Omental fat pad (tissue), 4 donors: Measurements from ENCODE around the gene KLHDC4. TPM values are rescaled to one million over a fixed set of nuclear protein-coding genes. Genes with fewer than 3 reads are reported as not detected.

Experiments used
- ATAC-seq: fragments of 150-250 bp; one replicate; pipeline ENCODE4 v1.9.1; 2016; ENCODE audit warnings: mild to moderate bottlenecking, moderate library complexity; ENCODE audit not compliant: low FRiP score
- DNase-seq: peaks from one replicate; pipeline ENCODE4 v3.0.0-alpha.2; 2019; ENCODE audit warnings: low spot score
- CTCF ChIP-seq, 3 donors: fragments of 450-650 bp; IDR thresholded peaks; one replicate each; pipeline ENCODE4 v1.5.1; 2016 to 2017; ENCODE audit warnings: antibody characterized with exemption in 3 of 3, mild to moderate bottlenecking in 3 of 3, moderate library complexity in 2 of 3
- total RNA-seq, 4 donors: library from RNA; depleted of rRNA; stranded (reverse); fragments of >200 nt; gene quantifications; one replicate each; pipeline ENCODE4 v1.1.0, GENCODE V29; 2016

Gene KLHDC4
- total RNA-seq, 4 donors from 2014 or later: 21.7 to 53.8 (median 25.5) TPM

DNA sequence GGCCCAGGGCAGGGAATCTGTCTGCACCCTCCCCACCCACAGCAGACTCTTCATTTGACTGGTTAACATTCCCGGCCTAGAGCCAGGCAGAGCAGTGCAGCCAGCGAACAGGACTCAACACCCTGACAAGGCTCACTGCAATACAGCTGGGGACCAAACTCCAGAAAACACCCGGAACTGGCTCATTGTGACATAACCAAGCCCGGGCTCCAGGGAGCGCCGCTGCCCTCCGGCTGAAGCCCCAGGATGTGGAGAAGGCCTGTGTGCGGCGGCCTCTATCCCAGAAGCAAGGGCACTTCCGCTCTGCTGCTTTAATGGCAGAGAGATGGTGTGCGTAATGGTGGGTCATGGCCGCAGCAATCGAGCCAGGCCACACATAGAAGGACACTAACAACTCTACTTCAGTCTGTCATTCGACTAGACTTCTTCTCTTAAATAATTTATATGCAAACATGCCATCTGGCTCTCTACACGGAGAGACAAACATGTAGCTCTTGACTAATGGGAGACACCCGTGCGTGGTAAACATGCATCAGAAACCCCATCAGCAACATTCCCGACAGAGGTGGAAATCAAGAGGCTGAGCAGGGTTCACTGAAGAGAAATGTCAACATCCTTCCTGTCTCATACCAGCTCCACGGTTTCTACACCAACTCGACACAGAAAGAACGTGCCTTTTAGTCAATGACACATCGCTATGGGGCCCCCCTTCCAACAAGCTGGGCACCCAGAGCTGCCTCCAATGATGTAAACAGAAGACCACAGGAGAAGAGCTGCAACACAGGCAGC is 18.0 kb downstream of the KLHDC4 start:
- DNase-seq (no peak), ATAC-seq (no peak)

DNA sequence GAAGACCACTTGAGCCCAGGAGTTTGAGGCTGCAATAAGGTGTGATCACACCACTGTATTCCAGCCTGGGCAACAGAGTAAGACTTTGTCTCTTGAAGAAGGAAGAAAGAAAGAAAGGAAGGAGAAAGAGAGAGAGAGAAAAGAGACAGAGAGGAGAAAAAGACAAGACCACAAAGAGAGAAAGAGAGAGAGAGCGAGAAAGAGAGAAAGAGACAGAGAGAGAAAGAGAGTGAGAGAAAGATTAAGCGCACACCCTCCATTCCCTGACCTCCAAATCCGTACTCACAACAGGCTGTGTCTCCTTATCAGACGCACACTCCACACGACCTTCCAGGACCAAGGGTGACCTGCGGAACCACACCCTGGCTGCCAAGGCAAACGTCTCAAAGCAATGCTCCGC is 19.6 kb downstream of the KLHDC4 start:
- ATAC-seq: no peak
- DNase-seq: no peak
- no peak for TF ChIP-seq CTCF (IDR thresholded peaks at IDR 0.05)

More for the DNA sequence above, 18.0 kb downstream of the KLHDC4 start:
- no peak for TF ChIP-seq CTCF (IDR thresholded peaks at IDR 0.05)

DNA sequence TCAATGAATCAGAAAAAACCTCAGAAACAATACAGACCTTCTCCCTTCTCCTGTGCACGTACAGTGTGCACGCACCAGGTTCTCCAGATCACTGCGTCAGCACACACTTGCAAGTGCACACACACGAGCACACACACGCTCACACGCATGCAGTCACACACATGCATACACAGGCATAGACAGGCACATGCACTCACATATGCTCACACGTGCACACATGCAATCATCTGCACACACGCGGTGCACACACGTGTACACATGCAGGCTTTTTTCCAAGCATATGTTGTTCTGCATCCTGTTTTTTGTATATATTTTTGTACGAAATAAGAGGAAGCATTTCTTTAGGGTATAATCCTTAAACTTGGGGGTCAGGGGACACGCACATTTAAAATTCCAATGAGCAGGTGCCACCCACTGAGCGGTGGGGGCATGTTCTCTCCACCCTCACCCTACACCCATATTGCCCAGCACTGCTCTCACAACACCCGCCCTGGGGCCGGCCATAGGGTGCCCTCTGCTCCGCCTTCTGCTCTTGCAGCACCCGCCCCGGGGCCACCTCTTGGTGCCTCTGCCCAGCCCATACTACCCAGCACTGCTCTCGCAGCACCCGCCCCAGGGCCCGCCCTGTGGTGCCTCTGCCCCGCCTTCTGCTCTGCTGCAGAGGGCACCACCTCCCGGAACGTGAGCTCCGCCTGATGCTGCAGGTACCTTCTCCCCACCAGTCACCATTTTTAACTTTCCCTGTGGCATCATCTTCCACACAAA is 20.9 kb downstream of the KLHDC4 start:
- ATAC-seq: no peak
- no peak for TF ChIP-seq CTCF (IDR thresholded peaks at IDR 0.05)
- DNase-seq: no peak

DNA sequence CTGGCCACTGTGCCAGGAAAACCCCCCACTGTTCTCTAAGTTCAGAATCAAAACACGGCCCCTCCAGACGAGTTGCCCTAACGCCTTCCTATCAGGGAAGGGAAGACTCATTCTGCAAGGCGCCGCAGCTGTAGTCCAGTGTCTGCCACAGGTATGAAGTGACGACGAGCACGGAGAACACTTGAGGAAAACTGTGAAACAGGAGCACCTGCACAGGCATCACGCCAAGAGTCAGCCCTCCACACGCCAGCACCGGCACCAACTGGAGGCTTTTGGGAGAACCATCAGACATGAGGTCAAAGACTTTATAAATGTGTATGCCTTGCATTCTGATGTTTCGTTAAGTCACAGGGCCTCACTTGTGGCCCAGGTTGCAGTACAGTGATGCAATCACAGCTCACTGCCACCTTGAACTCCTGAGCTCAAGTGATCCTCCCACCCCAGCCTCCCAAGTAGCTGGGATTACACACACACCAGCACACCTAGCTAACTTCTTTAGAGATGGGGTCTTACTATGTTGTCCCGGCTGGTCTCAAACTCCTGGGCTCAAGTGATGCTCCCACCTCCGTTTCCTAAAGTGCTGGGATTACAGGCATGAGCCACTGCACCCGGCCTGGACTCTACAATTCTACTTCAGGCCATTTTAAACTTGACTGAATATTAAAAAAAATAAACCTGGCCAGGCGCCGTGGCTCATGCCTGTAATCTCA is 22.9 kb downstream of the KLHDC4 start:
- ATAC-seq: no peak
- TF ChIP-seq CTCF (IDR thresholded peaks at IDR 0.05): no peak
- no peak for DNase-seq

DNA sequence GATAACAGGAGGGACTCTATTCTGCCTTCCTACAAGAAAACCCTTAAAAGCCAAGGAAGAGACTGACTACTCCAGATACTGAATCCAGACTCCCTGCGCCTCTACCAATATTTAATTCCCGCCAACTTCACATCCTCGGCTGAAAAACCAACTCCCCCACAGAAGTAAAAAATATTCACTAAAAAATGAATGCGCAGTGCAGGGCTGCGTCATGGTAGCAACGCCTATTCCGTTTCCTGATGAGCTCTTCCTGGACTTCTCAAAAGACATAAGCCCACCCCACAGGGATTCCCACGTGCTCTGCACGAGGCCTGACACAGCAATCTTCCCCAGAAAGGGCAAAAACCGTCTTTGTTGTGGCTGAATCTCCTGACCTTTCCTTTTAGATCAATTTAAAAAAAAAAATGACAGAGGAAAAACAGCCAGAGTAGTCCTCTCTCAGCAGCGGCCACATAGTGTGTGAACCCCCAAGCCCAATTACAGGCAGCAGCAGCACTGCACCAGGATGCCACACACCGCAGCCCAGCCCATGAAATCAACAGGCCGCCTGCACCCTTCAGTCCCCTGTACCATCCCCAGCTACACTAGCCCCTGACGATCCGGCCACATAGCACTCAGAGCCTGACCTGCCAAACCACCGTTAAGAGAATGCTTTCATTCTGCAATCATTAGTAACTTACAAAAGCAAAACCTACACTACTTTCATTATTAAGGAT is 23.9 kb downstream of the KLHDC4 start:
- no peak for DNase-seq
- no peak for ATAC-seq
- no peak for TF ChIP-seq CTCF (IDR thresholded peaks at IDR 0.05)

DNA sequence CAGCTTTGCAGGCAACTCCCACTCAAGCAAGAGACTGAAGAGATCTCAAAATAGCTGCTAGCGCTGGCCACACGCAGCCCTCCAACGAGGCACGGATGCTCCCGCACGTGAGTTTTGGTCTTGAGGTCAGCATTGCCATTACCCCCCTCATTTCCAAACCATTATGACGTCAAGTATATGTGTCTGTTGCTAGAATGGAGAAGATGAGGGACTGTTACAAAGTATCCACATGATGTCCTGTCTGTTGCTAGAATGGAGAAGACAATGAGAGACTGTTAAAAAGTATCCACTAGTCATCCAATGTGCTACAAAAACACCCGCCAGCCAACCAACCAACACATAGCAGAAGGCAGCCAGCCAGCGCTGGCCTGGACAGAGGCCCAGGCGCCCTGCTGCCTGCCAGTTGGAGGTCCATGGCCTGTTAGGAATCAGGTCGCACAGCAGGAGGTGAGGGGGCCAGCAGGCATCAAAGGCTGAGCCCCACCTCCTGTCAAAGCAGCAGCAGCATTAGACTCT is 24.8 kb downstream of the KLHDC4 start:
- no peak for TF ChIP-seq CTCF (IDR thresholded peaks at IDR 0.05)
- no peak for ATAC-seq
- DNase-seq: no peak
